ENCODE measurements around the gene TMEM72.

The TMEM72 gene

DNA sequence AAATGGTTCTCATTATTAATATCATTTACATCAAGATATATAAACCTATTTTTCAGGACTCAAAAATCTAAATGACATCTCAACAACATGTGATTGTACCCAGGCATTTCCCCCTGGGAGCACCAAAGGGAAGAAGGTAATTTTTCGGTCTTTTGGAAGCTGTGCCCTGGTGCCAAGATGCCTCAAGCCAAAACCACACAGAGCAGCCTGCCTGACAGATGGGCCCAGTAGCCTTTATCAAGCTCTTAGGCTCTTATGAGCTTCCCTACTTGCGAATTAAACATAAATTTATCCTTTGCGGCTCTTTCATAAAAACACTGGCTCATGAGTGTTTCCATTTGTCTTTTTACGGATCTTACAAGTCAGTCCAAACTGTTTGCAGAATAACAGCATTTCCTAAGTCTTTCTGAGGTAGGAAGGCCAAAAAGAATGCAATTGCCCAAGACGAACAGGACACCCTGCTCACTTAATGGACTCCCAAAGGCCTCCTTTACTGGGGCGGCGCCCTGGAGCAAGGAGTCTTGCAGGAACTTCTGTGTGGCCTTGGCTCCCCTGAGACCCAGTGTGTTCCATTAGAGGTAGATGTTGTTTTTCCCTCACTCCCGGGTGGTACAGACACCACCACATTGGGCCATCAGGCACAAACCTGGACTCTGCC is 44.4 kb downstream of the TMEM72 start:
- no peak for DNase-seq (ENCODE audit: low spot score)

DNA sequence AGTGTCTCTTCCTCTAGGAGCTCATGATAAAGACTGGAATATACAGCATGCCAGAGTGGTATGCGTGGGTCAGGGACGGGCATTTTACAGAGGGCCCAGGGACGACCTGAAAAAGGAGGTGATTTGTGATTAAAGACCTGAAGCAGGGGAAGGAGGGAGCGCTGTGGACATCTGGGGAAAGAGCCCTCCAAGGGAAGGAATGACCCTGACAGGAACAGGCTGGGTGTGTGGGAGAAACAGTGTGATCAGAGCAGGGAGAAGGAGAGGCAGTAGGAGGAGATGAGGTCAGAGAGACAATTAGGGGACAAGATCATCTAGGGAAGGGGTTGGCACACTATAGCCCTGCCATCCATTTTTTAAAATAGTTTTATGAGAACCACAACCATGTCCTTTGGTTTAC is 45.1 kb downstream of the TMEM72 start:
- DNase-seq (ENCODE audit: low spot score) = no peak

DNA sequence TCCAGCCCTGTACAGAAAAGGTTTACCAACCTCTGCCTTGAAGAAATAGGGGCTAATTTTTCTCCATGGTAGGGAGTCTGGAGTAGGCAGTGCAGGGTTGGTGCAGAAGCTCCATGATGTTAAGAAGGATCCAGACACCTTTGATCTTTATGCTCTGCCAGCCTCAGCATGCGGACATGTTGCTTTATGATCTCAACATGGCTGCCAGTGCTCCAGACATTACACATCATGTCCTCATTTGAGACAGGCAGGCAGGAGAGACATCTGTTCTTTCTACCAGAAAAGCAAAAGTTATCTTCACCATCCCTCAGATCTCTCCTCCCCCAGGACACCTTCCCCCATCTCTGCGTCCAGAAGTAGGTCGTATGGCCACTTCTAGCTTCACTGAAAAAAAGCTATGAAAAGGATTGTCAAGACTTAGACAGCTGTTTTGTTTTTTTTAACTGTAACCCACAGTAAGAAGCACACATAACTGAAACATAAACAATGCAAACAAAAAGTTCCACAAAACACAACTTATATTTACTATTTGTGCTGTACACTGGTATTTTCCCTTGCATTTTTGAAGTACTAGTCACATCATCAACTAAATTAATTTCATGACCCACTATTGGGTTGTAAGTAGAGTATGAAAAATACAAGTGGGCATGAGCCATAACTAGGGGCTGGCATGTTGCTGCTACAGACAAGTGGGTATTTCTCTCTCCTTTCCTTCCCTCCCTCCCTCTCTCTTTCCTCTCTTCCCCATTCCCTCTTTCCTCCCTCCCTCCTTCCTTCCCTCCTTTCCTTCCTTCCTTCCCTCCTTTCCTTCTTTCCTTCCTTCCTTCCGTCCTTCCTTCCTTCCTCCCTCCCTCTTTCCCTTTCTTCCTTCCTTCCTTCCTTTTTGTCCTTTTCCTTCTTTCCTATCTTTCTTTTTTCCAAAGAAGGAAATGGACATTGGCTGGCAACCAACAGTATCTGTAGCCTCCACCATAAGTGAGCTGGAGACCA is 45.9 kb downstream of the TMEM72 start:
- DNase-seq (ENCODE audit: low spot score) = no peak

DNA sequence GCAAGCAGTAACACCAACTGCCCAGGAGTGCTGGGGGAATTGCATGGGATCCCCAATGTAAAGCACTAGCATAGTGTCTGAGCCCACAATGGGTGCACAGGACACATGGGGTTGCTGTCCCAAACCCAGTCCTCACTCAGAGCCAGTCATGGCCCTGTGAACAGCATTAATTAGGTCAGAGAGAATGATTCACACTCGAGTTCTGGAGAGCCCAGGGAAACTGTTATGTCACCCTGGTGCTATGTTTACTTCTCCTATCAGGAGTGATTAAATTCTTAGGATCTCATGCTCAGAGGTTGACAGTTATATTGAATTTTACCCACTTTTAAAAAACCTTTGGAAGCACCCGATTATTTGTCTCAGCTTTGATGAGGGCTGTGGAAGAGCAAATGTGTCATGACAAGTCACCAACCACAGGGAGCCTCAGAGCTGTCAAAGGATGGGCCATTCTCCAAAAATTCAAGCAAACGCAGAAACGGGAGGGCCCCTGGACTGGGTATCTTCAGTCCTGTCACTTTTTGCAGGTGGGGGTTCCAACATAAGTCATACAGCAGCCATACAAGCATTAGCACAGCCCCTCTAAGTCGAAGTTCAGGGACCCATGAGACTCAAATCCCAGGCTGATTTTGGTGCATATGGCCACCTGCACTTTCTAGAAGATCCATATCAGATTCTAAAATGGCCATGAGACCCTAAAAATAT is 47.2 kb downstream of the TMEM72 start:
- no peak for DNase-seq (ENCODE audit: low spot score)

- no peak for DNase-seq (ENCODE audit: low spot score)
Measured at GRCh38 chr10:44958898-44959246, 47.7 kb downstream of the TMEM72 start.

DNA sequence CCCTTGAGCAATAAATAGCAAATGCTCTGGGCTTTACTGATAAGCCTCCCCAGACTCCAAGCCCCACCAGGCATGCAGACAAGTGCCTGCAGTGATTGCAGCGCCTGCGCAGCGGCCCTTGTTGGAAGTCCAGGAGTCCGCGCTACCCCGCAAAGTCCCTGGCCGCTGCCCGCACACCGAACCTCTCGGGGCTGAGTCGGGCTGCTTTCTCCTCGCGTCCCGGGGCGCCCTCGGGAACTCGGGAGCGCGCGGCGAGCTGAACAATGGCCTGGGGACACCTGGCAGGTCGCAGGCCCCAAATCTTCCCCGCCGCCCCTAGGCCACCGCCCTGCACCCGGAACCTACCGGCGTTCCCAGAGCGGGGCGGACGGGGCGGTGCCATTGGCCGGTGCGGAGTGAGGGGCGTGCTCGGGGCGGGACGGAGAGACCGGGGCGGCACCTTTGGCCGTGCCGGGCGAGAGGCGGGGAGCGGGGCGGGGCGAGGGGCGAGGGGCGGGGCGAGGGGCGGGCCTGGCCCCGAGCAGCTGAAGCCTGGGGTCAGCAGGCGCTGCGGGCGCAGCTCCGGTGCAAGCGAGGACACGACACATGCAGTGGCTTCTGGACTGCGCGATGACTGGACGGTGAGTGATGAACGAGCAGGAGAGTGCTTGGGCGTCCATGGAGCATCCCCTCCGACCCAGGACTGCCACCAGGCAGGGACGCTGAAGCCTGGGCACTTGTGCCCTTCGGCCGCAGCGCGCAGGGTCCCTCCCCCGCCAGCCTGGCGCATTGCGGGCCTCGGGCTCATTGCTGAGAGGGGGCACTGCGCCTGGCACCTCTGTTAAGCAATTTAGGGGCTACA is 48.3 kb downstream of the TMEM72 start, which contains the start of gene RASSF4:
Gene RASSF4, plus strand, starts transcription at position 556 of the 841 bp plus-strand sequence. CDS start 10,401 bp downstream, outside the sequence.
- peak; percentile 77 for DNase-seq (ENCODE audit: low spot score)

DNA sequence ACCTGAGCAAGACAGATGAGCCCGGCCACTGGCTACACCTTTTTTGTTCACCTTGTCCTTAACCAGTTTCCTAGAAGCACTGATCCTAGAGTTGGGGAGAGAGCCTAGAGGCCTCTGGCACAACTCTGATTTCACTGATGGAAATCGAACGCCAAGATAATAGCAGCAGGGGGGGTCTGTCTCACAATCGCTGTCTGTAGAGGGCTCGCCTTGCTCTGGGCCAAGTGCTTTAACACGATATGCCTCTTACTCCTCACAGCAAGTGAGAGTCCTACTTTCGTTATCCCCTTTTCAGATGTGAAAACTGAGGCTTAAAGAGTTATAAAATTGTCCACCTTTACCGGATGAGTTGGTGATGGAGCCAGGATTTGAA is 48.9 kb downstream of the TMEM72 start:
- DNase-seq (ENCODE audit: low spot score) = no peak

DNA sequence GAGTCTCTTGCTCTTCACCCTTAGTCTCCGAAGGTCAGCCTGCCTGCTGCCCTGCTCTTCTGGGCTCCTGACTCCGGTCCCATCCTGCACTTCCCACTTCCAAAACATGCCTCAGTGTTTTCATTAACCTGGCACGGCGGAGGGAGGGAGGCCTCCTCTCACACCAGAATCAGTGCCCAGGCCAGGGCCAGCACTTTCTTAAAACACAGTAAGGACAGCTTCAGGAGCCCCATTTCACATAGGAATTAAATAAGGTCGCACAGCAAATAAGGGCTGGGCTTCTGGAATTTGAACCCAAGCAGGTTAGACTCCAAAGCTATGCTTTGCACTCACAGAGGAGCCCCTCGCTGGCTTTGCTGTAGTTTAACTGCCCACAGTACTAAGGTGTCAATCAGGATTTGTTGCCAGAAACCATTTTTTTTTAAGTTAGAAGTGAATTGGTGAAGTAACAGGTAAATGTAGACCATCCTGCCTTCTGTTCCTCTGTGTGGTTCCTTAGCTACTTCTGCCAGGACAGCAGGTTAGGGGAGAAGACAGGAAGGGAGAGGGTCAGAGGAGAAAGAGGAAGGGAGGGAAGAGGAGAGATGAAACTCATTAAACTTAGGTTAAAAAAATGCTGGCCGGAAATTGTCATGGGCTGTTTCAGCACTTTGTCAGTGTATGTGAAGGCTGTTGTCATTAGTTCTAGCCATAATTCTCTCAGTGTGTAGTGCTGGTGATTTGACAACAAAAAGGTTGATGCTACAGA is 49.5 kb downstream of the TMEM72 start:
- DNase-seq (ENCODE audit: low spot score) = no peak

GRCh38 chr10:44961230-44961571 is 50.1 kb downstream of the TMEM72 start:
- no peak for DNase-seq (ENCODE audit: low spot score)

DNA sequence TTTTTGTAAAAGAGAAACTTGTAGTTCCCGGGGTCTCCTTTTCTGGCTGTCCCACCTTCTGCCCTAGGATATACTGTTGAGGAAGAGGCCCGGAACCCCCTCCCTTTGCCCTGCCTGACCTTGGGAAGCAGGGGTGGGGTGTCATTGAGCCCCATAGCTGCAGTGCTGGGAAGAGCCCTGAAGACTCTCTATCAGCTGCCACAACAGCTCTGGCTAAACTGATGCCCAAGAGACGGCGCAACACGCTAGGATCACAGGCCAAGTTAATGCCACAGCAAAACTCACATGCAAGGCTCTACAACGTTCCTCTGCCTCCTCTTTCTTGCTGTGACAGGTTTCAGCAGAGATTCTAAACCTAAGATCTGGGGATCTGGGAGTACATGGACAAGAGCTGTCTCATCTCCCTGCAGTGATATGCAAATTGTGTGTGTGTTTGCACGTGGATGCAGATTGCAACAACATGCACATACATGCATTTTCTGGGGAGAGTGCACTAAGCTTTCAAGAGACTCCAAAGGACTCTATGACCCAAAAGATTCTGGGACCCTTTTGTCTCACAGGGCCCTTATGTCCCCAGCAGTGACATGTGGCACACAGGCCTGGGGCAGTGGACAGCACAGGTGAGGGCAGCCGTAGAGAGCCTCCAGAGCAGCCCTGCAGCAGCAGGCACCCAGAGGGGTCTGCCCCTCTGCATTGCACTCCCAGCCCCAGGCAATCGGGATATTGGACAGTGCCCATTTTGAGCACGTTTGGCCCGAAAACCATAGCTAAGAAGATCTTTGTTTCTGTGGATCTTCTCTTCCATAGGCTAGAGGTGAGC is 51.0 kb downstream of the TMEM72 start:
- DNase-seq (ENCODE audit: low spot score) = no peak

GRCh38 chr10:44962870-44963738 is 52.0 kb downstream of the TMEM72 start:
- no peak for DNase-seq (ENCODE audit: low spot score)

DNA sequence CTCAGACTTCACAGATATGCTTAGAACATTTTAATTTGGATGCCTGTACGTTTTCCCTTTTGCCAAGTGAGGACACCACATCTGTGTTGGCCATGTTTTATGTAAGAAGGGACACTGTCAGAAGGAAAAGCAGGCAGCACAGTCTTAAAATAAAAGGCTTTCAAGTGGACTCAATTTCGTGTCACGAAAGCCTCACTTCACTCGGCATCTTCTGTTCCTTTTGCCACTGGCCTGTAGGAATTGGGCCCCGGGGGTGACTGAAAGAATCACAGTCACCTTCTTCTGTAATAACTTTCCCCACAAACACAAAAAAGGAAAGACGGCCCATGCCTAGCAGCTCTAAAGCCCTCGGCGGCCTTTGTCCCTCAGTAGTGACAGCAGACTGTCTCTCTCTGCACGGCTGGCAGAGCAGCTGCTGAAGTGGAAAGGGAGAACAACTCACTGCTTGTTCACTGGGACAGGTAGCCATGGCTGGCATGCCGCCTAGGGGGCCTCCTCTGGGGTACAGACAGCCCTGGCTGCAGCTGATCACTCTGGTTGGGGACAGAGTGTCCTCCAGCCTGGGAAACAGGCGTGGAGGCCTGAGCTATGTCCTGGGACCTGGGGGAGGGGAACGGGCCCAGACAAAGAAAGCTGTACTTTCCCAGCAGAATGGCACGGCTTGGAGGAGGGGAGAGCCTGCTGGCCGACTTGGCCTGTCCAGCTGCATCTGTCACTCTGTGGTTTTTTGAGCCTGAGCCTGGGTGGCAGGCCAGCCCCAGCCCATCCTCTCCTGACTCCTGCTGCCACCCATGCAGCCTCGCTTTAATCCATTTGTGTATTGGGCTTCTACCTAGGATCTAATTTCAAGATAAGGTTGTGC is 52.9 kb downstream of the TMEM72 start:
- no peak for DNase-seq (ENCODE audit: low spot score)

DNA sequence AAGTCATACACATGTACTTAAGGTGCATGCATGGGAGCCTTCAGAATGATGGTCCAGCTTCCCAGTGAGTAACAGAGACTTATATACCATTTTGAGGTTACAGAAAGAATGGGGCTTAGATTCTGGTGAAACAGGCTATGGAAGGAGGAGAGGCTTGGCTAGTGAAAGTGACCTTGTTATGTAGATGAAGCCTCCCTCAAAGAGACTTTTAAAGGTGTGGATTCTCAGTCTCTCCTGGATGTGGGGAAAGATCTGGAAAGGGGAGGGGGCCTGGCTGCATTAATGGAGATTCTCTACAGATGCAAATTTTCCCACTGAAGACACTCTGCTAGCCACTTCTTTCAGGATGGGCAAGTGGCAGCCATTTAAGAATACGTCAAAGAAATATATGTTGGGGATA is 54.0 kb downstream of the TMEM72 start:
- DNase-seq (ENCODE audit: low spot score) = no peak

DNA sequence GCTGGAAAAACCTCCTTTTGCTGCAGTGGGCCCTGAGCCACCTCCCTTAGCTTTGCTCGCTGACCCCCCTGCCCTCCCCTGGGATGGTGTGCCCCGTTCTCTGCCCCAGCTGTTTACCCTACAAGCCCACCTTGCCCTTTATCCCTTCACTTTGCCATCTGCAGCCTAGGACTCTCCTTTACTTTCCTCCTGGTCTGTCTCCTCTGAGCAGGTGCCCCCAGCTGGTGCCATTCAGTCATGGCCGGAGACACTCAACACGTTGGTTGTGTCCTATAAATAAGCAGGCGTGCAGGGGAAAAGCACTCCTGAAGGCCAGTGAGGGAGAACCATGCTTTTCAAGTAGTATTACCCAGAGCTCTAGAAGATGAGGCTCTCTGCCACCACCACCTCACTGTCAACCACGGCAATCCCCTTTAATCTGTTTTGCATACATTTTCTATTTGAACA is 54.5 kb downstream of the TMEM72 start:
- DNase-seq (ENCODE audit: low spot score) = no peak

DNA sequence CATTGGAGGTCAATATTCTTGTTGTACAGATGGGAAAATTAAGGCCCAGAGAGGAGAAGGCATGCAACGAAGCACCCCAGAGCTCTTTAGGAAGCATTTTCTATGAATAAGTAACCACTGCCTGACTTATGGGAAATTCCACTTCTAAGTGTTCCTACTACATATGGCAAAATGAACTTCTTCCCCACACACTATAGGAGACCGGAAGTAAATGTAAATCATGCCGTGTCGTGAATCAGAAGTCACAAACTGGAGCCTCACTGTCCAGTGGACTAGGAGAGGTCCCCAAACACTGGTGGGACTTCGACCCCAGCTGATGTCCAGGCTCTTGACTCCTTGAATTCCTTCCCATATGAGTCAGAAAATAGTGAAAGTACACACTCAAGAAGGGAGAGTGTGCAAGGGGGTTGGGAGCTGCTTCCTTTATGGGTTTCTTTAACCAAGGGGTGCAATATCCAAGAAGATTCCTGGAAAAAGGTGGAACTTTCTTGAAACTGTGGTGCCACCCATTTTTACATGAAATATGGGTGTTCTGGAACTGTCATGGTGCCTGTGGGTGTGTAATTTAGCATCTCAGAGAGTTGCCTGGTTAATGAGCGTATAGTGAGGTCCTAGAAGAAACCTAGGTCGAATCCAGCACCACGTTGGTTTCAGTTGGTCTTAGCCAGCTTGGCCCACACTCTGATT is 55.1 kb downstream of the TMEM72 start:
- DNase-seq (ENCODE audit: low spot score) = no peak

DNA sequence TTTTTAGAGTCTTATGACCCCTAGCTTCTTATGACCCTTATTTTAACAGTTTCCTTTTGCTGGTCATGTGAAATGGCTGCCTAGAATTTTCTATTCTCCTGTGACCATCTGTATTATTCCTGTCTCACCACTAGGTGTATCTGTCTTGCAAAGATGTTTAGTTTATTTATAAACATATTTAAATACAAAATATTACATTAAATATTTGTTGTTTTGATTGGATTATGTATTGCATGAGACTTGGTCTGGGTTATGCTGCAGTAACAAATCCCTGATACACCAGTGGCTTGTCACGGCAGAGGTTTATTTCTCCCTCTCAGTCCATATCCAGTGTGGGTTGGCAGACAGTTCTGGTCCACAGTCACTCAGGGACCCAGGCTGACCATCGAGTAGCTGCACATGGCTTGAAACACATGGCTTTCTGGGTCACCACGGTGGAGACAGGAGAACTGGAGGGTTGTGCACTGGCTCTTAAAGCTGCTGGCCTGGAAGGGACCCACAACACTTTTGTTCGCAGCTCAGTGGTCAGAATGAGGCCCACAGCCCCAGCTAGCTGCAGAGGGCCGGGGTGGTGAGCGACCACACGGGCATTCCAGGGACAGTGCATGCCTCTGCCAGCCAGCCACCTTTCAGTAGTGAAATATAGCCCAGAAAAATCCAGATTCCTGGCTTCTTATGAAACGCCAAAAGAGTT is 55.8 kb downstream of the TMEM72 start:
- DNase-seq (ENCODE audit: low spot score) = no peak

DNA sequence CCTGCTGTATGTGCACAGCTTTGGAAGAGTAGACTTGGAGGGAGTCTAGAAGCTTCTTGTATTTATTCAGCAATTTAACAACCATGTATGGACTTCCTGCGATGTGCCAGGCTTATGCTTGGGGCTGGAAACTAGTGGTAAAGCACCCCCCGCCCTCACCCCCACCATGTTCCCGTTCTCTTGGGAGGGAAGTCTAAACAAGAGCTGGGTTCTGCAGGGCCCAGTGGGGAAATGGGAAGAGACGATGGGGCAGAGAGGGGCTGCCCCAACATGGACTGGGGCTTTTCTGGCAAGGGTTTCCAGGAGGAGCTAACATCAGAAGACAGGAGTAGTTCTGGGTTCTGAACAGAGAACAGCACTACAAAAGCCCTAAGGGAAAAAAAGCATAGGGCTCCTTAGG is 56.5 kb downstream of the TMEM72 start:
- no peak for DNase-seq (ENCODE audit: low spot score)

All from HuH-7.5 (cell line).